Activated naive CD4-positive, alpha-beta T cell treated with anti-CD3 and anti-CD28 coated beads, Interleukin-2, amount 10 ng/mL, durations not matched to agents 7 days and 5 days (primary cell): Measurements from ENCODE around the gene IGHMBP2.
"Not testable (repeated sequence)": the region's sequence is repeated elsewhere in the genome, so short reads cannot be mapped to it uniquely, and the experiment has no call there.

Experiments
- CTCF ChIA-PET: fragments of 350-600 bp; sonication (Branson Sonifier 250); formaldehyde crosslinking; loops from one replicate; lab custom pipeline; 2021; ENCODE audit warnings: antibody characterized with exemption; lab: Charles Lee
- DNase-seq: peaks from one replicate; pipeline ENCODE4 v3.0.0-alpha.2; 2020
- H3K27ac Mint-ChIP-seq: one replicate; pipeline ENCODE4 v1.8.0; 2021; ENCODE audit warnings: mild to moderate bottlenecking, moderate library complexity, mixed read lengths
- H3K27me3 Mint-ChIP-seq: one replicate; pipeline ENCODE4 v1.8.0; 2021; ENCODE audit warnings: mild to moderate bottlenecking, mixed read lengths
- H3K36me3 Mint-ChIP-seq: one replicate; pipeline ENCODE4 v1.8.0; 2021; ENCODE audit warnings: mixed read lengths
- H3K4me1 Mint-ChIP-seq: one replicate; pipeline ENCODE4 v1.8.0; 2021; ENCODE audit warnings: mixed read lengths
- H3K4me3 Mint-ChIP-seq: one replicate; pipeline ENCODE4 v1.8.0; 2021; ENCODE audit warnings: mild to moderate bottlenecking, moderate library complexity, mixed read lengths
- H3K9me3 Mint-ChIP-seq: one replicate; pipeline ENCODE4 v1.8.0; 2021; ENCODE audit warnings: mixed read lengths

Gene IGHMBP2

GRCh38 chr11:68903288-68904247, at the start of gene IGHMBP2, which contains the start of gene MRPL21:
Gene IGHMBP2 (plus strand): TSS chr11:68903891. CDS start chr11:68903953, 62 bp downstream.
Gene MRPL21 (minus strand): TSS chr11:68903832. CDS start chr11:68903810, 22 bp downstream.
- CTCF ChIA-PET = interaction anchor here (1.1 kb wide), 1 partner anchor 105 kb away, joined by 4 read pairs; no protein-coding TSS in a partner anchor
- Mint-ChIP-seq H3K9me3 (no peaks in the 10 kb centered on the region), H3K4me1 (peaks cover 47% of the 10 kb centered on the region), H3K36me3 (peaks cover 20% of the 10 kb centered on the region), H3K27me3 (no peaks in the 10 kb centered on the region), H3K27ac (peak within 1 kb of the TSS; percentile 91), H3K4me3 (peak within 1 kb of the TSS; percentile 96)
- DNase-seq = peak; percentile 90

DNA sequence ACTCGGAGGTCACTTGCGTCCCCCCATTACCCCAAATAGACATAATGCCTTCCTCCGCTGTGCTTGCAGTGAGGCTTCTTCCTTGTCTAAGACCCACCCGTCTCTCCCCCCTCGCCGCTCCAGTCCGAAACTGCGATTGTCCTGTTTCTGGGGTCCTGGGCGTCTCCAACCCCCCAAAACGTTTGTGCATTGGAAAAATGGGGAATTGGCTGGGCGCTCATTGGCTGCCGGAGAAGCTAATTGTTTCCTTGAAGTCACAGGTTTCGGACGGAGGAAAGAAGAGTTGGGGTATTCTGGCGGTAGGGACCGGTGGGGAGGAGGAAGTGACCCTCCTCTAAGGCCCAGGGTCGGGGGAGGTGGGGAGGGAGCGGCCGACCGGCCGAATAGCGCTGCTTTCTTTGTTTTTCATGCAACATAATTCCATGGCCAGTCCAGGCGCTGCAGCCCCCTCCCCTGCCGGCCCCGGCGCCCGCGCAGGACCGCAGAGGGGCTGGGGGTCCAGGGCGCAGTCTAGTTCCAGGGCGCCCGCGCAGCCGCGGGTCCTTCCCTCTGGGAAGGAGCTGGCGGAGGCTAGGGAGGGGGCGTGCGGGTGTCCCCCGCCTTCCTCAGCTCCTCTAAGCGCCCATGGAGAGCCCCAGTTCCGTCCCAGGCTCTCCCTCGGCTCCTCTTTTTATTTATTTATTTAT, 49.3 kb upstream of the IGHMBP2 start:
- Mint-ChIP-seq H3K27me3 (peaks cover 65% of the 10 kb centered on the region), H3K4me1 (peaks cover 5% of the 10 kb centered on the region), H3K4me3 (no peak overlapping the region), H3K36me3 (no peaks in the 10 kb centered on the region), H3K9me3 (no peaks in the 10 kb centered on the region), H3K27ac (no peak overlapping the region)
- CTCF ChIA-PET = interaction anchor here (1.8 to 2.1 kb wide), 2 partner anchors 10 to 11 kb away, joined by 5 to 6 read pairs; no protein-coding TSS in a partner anchor
- DNase-seq = no peak

GRCh38 chr11:68855205-68855981, 48.3 kb upstream of the IGHMBP2 start:
- CTCF ChIA-PET = interaction anchor here (2.1 kb wide), 1 partner anchor 12 kb away, joined by 6 read pairs; no protein-coding TSS in a partner anchor
- peak overlapping the region; percentile 46 for H3K4me3 Mint-ChIP-seq
- H3K27ac Mint-ChIP-seq = no peak overlapping the region
- H3K4me1 Mint-ChIP-seq = peaks cover 5% of the 10 kb centered on the region
- no peaks in the 10 kb centered on the region for H3K36me3 Mint-ChIP-seq
- H3K9me3 Mint-ChIP-seq = no peaks in the 10 kb centered on the region
- no peak for DNase-seq
- H3K27me3 Mint-ChIP-seq = peaks cover 65% of the 10 kb centered on the region

- H3K27ac Mint-ChIP-seq, DNase-seq, H3K36me3 Mint-ChIP-seq, CTCF ChIA-PET, H3K4me3 Mint-ChIP-seq, H3K9me3 Mint-ChIP-seq, H3K4me1 Mint-ChIP-seq: not testable (repeated sequence)
- peaks cover 62% of the 10 kb centered on the region for H3K27me3 Mint-ChIP-seq
Observed at GRCh38 chr11:68856425-68857030, 47.2 kb upstream of the IGHMBP2 start.

- Mint-ChIP-seq H3K27ac (no peak overlapping the region), H3K36me3 (no peaks in the 10 kb centered on the region), H3K4me3 (no peak overlapping the region), H3K4me1 (peaks cover 5% of the 10 kb centered on the region), H3K27me3 (peaks cover 58% of the 10 kb centered on the region), H3K9me3 (no peaks in the 10 kb centered on the region)
- CTCF ChIA-PET = no interaction called here
- no peak for DNase-seq
Observed at GRCh38 chr11:68857037-68857586, 46.6 kb upstream of the IGHMBP2 start.

DNA sequence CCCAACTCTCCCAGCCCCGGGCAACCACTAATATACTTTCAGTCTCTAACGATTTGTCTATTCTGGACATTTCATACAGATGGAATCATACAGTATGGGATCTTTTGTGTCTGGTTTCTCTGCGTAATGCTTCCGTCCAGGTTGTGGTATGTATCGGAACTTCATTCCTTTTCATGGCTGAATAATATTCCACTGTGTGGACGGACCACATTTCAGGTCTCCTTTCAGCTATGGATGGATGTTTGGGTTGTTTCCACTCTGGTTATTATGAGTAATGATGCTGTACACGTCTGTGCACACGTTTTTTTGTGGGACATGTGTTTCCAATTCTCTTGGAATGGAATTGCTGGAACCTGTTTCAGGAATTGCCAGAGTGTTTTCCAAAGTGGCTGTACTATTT, 44.6 kb upstream of the IGHMBP2 start:
- H3K9me3 Mint-ChIP-seq = peaks cover 8% of the 10 kb centered on the region
- H3K27ac Mint-ChIP-seq = no peak overlapping the region
- H3K4me3 Mint-ChIP-seq = no peak overlapping the region
- H3K36me3 Mint-ChIP-seq = no peaks in the 10 kb centered on the region
- CTCF ChIA-PET = no interaction called here
- H3K4me1 Mint-ChIP-seq = peaks cover 5% of the 10 kb centered on the region
- H3K27me3 Mint-ChIP-seq = peaks cover 38% of the 10 kb centered on the region
- DNase-seq = no peak

DNA sequence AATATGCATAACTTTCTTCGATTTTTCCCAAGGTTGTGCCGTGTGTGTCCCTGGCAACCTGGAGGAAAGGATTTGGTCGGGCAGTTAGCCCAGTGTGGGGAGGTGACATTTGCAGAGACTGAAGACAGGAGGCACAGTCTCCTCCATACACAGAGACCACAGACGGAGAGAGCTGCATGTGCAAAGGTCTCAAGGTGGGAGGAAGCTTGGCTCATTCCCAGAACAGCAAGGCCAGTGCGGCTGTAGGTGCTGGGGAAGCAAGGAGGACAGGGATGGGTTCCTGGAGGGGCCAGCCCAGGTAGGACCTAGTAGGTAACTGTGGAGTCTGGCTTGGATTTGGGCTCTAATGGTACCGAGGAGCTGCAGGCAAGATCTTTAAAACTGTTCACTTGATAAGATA, 41.3 kb upstream of the IGHMBP2 start:
- Mint-ChIP-seq H3K27ac (no peak overlapping the region), H3K36me3 (no peaks in the 10 kb centered on the region), H3K4me3 (no peak overlapping the region), H3K9me3 (peaks cover 8% of the 10 kb centered on the region), H3K27me3 (peaks cover 7% of the 10 kb centered on the region), H3K4me1 (no peaks in the 10 kb centered on the region)
- DNase-seq = no peak
- CTCF ChIA-PET = no interaction called here

DNA sequence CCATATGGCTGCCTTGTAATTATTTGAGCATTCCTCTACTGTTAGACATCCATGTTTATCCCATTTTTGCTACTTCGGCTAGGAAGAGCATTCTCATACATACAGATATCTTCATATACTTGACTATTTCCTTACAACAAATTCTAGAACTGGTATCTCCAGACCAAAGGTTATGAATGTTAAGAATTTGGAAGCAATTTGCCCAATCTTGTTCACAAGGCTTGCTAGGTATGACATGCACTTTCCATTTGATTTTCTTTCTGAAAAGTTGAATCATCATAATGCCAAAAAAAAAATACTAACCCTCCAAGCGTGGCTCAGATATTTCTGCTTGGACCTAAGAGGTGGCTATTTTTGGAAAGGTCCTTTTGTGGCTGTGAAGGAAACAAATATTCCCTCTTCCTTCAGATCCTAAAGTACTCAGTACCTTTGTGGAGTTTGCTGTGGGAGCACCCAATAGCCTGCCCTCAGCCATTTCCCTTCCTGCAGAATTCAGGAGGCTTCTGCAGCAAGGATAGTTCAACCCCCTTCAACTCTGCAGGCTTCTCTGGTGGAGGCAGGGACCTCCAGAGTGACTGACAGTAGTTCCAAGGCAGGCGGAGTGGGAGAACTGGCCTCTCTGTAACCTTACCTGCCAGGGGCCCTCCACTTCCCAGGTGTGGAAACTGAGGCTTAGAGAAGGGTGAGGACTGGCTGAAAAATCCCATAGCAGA, 40.0 kb upstream of the IGHMBP2 start:
- Mint-ChIP-seq H3K27me3 (peaks cover 9% of the 10 kb centered on the region), H3K9me3 (peaks cover 8% of the 10 kb centered on the region), H3K36me3 (no peaks in the 10 kb centered on the region), H3K27ac (no peak overlapping the region), H3K4me1 (no peaks in the 10 kb centered on the region), H3K4me3 (no peak overlapping the region)
- DNase-seq = no peak
- CTCF ChIA-PET = no interaction called here

- Mint-ChIP-seq H3K4me3 (no peak overlapping the region), H3K4me1 (peaks cover 9% of the 10 kb centered on the region), H3K27ac (no peak overlapping the region), H3K27me3 (peaks cover 24% of the 10 kb centered on the region), H3K36me3 (no peaks in the 10 kb centered on the region), H3K9me3 (peaks cover 8% of the 10 kb centered on the region)
- CTCF ChIA-PET = no interaction called here
- DNase-seq = no peak
Observed at GRCh38 chr11:68865241-68865640, 38.5 kb upstream of the IGHMBP2 start.

- Mint-ChIP-seq H3K4me1 (peaks cover 11% of the 10 kb centered on the region), H3K36me3 (no peaks in the 10 kb centered on the region), H3K4me3 (no peak overlapping the region), H3K27ac (no peak overlapping the region), H3K27me3 (peaks cover 37% of the 10 kb centered on the region), H3K9me3 (peaks cover 8% of the 10 kb centered on the region)
- CTCF ChIA-PET = no interaction called here
- no peak for DNase-seq
Observed at GRCh38 chr11:68867066-68867465, 36.6 kb upstream of the IGHMBP2 start.

DNA sequence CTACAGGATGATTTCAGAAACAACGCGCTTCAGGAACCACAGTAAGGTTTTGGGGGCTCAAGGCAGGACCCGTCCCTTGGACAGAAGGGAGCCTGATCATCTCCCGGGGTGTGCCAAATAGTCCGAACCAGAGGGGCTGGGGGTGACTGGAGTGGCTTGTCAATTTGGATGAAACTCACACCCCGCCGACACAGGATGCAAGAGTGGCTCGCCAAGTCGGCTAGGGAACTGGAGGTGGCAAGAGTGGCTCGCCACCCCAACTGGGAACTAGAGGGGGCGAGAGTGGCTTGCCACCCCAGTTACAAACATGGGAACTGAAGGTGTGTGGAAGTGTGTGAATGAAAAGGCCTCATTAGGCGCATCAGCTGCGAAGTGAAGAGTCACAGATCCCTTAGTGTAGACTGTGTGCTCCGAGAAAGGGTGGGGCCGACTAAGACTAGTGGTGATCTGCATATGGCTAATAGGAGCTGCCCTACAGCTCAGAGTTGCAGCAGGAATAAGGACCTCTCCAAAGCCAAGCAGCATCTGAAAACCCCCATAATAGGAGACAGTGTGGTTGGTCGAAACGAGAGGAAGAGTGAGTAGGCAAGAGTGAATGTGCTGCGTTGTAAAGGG, 35.4 kb upstream of the IGHMBP2 start:
- Mint-ChIP-seq H3K36me3 (no peaks in the 10 kb centered on the region), H3K4me3 (no peak overlapping the region), H3K27me3 (peaks cover 41% of the 10 kb centered on the region), H3K9me3 (peaks cover 3% of the 10 kb centered on the region), H3K4me1 (peaks cover 11% of the 10 kb centered on the region), H3K27ac (no peak overlapping the region)
- CTCF ChIA-PET = no interaction called here
- DNase-seq = no peak

GRCh38 chr11:68870470-68870869, 33.2 kb upstream of the IGHMBP2 start:
- Mint-ChIP-seq H3K27ac (no peak overlapping the region), H3K4me1 (peaks cover 14% of the 10 kb centered on the region), H3K27me3 (peaks cover 41% of the 10 kb centered on the region), H3K9me3 (no peaks in the 10 kb centered on the region), H3K36me3 (no peaks in the 10 kb centered on the region), H3K4me3 (peak overlapping the region; percentile 64)
- DNase-seq = no peak
- CTCF ChIA-PET = no interaction called here
